Body of pancreas (tissue), 4 donors: ENCODE data around the gene SUN2. TPM values are rescaled to one million over a fixed set of nuclear protein-coding genes. Genes with fewer than 3 reads are reported as not detected.

Source experiments
- ATAC-seq: fragments of 150-250 bp; one replicate; pipeline ENCODE4 v1.9.1; 2016
- DNase-seq, 4 donors: peaks; one replicate each; pipeline ENCODE4 v3.0.0-alpha.2; 2019
- H3K27ac ChIP-seq, 4 donors: fragments of 200-600 bp; sonication (generic); 1 replicate in 3 of 4; 2 replicates in 1 of 4; pipeline versions ENCODE4 v1.5.1 to v1.6.1; 2016 to 2019; ENCODE audit warnings: mild to moderate bottlenecking in 1 of 4, mixed read lengths in 1 of 4, moderate library complexity in 1 of 4
- H3K27me3 ChIP-seq, 2 donors: fragments of 200-600 bp; sonication (generic); one replicate each; pipeline ENCODE4 v1.6.0; 2016; ENCODE audit warnings: mild to moderate bottlenecking in 1 of 2
- H3K36me3 ChIP-seq, 2 donors: fragments of 200-600 bp; sonication (generic); replicated peaks in 1 of 2; 2 replicates each; pipeline ENCODE4 v1.5.1; 2016; ENCODE audit warnings: low read depth in 2 of 2; ENCODE audit not compliant: insufficient read depth in 1 of 2
- H3K4me1 ChIP-seq: fragments of 200-600 bp; sonication (generic); one replicate; pipeline ENCODE4 v1.6.0; 2016
- H3K4me3 ChIP-seq, 2 donors: fragments of 200-600 bp; sonication (generic); 1 replicate in 1 of 2; 2 replicates in 1 of 2; pipeline ENCODE4 v1.5.1; 2016 to 2019
- H3K9me3 ChIP-seq, 3 donors: fragments of 200-600 bp; sonication (generic); 1 replicate in 2 of 3; 2 replicates in 1 of 3; pipeline ENCODE4 v1.5.1; 2016
- POLR2A ChIP-seq, 3 donors: fragments of 450-650 bp; IDR thresholded peaks; one replicate each; pipeline ENCODE4 v1.6.1; 2016; ENCODE audit warnings: antibody characterized with exemption in 3 of 3, mild to moderate bottlenecking in 2 of 3
- WGBS, 2 donors: methylation state at CpG; one replicate each; pipeline ENCODE4 v1.1.5; 2017; 5-methylcytosine and 5-hydroxymethylcytosine counted together
- intact Hi-C: fragments of 100-400 bp; cut with DNase I; formaldehyde crosslinking; loops from one replicate; pipeline ENCODE4 v1.15.1; 2023
- total RNA-seq, 2 donors: library from RNA; depleted of rRNA; stranded (reverse); fragments of >200 nt; gene quantifications; one replicate each; pipeline ENCODE4 v1.1.0, GENCODE V29; 2016
- TF ChIP-seq, protein P1 (sequence below), 7 experiments: fragments of 450-650 bp in 4 of 7; fragments of 200-600 bp in 3 of 7; sonication (generic) in 3 of 7; IDR thresholded peaks; one replicate each; pipeline ENCODE4 v1.5.1; 2016 to 2019; ENCODE audit warnings: antibody characterized with exemption in 7 of 7

Gene SUN2
- total RNA-seq, 2 donors from 2014 or later, result 143 to 166 TPM

- 93 to 100% methylated on average over 1 to 9 of the region's 9 CpGs for WGBS, 2 donors
- no peaks in the 10 kb centered on the region for H3K4me1 ChIP-seq
- no peaks in the 10 kb centered on the region for H3K27me3 ChIP-seq
- intact Hi-C loops, result no loop called here
- peaks cover 42 to 78% of the 10 kb centered on the region in 2 donors for H3K36me3 ChIP-seq
- ATAC-seq, result no peak
- no peak for DNase-seq
- H3K4me3 ChIP-seq, result no peak overlapping the region
- H3K9me3 ChIP-seq, result no peaks in the 10 kb centered on the region
- no peak overlapping the region for H3K27ac ChIP-seq
- no peak for TF ChIP-seq POLR2A (IDR thresholded peaks at IDR 0.05)
- TF ChIP-seq, protein P1, sequence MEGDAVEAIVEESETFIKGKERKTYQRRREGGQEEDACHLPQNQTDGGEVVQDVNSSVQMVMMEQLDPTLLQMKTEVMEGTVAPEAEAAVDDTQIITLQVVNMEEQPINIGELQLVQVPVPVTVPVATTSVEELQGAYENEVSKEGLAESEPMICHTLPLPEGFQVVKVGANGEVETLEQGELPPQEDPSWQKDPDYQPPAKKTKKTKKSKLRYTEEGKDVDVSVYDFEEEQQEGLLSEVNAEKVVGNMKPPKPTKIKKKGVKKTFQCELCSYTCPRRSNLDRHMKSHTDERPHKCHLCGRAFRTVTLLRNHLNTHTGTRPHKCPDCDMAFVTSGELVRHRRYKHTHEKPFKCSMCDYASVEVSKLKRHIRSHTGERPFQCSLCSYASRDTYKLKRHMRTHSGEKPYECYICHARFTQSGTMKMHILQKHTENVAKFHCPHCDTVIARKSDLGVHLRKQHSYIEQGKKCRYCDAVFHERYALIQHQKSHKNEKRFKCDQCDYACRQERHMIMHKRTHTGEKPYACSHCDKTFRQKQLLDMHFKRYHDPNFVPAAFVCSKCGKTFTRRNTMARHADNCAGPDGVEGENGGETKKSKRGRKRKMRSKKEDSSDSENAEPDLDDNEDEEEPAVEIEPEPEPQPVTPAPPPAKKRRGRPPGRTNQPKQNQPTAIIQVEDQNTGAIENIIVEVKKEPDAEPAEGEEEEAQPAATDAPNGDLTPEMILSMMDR (IDR thresholded peaks at IDR 0.05), result no peak
Observed at GRCh38 chr22:38741166-38741565, 14.6 kb downstream of the SUN2 start.

GRCh38 chr22:38740754-38741153, 15.0 kb downstream of the SUN2 start:
- TF ChIP-seq, protein P1 (IDR thresholded peaks at IDR 0.05), result no peak
- TF ChIP-seq POLR2A (IDR thresholded peaks at IDR 0.05), result no peak
- DNase-seq (no peak), ATAC-seq (no peak)
- H3K4me1 ChIP-seq, result peaks cover 4% of the 10 kb centered on the region
- 86% methylated on average over 8 of the region's 8 CpGs for WGBS, 2 donors
- H3K4me3 ChIP-seq, result no peak overlapping the region
- H3K36me3 ChIP-seq, result peaks cover 42 to 81% of the 10 kb centered on the region in 2 donors
- no peaks in the 10 kb centered on the region for H3K27me3 ChIP-seq
- no peaks in the 10 kb centered on the region for H3K9me3 ChIP-seq
- H3K27ac ChIP-seq, result no peak overlapping the region
- intact Hi-C loops, result no loop called here

DNA sequence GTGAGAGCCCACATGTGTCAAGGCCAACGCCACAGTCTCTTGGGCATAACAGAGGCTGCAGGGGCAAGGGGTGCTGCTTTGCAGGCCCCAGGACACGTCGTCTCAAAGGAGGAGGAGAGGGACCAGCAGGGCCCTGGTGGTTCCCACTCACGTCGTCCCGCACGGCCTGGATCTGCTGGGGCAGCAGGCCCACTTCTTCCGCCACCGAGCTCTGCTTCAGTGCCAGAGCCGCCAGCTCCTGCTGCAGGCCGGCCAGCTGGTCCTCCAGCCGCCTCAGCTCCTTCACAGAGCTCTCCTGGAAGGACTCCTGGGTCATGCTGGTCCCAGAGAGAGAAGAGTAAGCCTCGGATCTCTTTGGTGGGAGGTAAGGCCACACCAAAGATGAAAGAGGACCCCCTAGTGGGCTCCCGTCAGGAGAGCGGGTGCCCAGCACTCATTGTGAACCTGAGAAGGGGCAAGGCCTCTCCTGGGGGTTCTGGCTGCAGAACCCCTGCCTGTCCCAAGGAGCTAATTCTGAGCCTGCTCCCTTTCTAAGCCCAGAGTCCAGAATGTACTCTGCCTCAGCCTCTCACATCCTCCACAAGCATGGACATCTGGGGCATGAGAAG, 15.6 kb downstream of the SUN2 start:
- no peak overlapping the region for H3K27ac ChIP-seq

GRCh38 chr22:38739300-38740055, 16.3 kb downstream of the SUN2 start:
- intact Hi-C loops, result no loop called here
- H3K9me3 ChIP-seq, result no peaks in the 10 kb centered on the region
- H3K27ac ChIP-seq, result no peak overlapping the region
- WGBS, 2 donors, result 89 to 93% methylated on average over 7 to 20 of the region's 20 CpGs
- no peak for DNase-seq
- TF ChIP-seq, protein P1 (IDR thresholded peaks at IDR 0.05), result no peak
- no peak for TF ChIP-seq POLR2A (IDR thresholded peaks at IDR 0.05)
- H3K36me3 ChIP-seq, result peaks cover 42 to 69% of the 10 kb centered on the region in 2 donors
- H3K4me3 ChIP-seq, result no peak overlapping the region
- no peak for ATAC-seq
- no peaks in the 10 kb centered on the region for H3K27me3 ChIP-seq
- peaks cover 16% of the 10 kb centered on the region for H3K4me1 ChIP-seq

More for the DNA sequence above, 15.6 kb downstream of the SUN2 start:
- 89 to 92% methylated on average over 13 to 15 of the region's 15 CpGs for WGBS, 2 donors
- Histone ChIP-seq H3K9me3 (no peaks in the 10 kb centered on the region), H3K4me3 (no peak overlapping the region), H3K36me3 (peaks cover 42 to 75% of the 10 kb centered on the region in 2 donors), H3K4me1 (peaks cover 9% of the 10 kb centered on the region), H3K27me3 (no peaks in the 10 kb centered on the region)
- ATAC-seq, result no peak
- no peak for TF ChIP-seq POLR2A (IDR thresholded peaks at IDR 0.05)
- TF ChIP-seq, protein P1 (IDR thresholded peaks at IDR 0.05), result no peak
- DNase-seq, result no peak
- intact Hi-C loops, result no loop called here
